Measurements from ENCODE around the gene CLASP1.
"Not testable (repeated sequence)": the region's sequence is repeated elsewhere in the genome, so short reads cannot be mapped to it uniquely, and the experiment has no call there.

The CLASP1 gene

DNA sequence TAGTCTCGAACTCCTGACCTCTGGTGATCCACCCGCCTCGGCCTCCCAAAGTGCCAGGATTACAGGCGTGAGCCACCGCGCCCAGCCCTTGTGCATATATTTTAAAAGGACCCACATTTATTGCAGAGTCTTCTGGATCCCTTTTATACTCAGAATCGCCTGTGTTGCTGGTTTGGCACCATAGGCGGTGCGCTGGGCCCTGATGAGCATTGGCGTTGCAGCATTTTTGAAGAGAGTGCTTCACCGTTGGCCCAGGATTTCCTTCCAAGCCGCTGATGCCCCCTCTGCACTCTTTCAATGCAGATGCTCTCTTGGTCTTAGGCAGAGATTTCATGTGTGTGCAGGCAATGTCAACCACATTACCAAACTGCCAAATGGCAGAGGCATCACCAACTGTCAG lies 350.8 kb downstream of the CLASP1 start:
- DNase-seq: no peak

DNA sequence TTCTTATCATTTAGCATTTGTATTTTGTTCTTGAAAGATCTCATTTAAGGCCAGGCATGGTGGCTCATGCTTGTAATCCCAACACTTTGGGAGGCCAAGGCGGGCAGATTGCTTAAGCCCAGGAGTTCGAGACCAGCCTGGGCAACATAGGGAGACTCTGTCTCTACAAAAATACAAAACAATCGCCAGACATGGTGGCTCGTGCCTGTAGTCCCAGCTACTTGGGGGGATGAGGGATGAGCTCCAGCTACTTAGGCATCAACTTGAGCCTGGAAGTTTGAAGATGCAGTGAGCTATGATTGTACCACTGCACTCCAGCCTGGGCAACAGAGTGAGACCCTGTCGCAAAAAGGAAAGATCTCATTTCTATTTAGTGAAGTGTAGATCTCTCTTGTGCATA lies 351.4 kb downstream of the CLASP1 start:
- DNase-seq: not testable (repeated sequence)

DNA sequence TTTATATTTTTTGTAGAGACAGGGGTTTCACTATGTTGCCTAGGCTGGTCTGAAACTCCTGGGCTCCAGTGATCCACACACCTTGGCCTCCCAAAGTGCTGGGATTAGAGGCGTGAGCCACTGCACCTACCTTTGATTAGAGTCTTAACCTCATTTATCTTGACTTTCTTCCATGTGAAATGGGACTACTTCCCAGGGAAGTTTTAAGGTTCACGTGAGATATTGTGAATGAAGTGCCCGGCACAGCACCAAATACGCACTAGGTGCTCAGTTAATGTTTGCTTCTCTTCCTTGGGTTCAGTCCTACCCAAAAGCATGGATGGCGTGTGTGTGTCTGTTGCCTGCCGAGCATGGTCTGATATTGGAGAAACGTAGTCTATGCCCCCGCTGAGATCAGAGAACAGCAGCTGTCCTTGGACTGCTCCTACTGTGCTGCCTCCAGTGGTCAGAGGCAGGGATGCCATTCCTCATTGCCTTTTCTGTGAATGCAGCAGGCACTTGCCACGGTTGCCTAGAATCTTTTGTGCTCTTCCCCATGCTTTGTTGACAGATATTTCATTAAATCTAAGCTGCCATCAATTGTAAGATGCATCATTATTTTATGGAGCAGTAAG lies 351.9 kb downstream of the CLASP1 start:
- no peak for DNase-seq

DNA sequence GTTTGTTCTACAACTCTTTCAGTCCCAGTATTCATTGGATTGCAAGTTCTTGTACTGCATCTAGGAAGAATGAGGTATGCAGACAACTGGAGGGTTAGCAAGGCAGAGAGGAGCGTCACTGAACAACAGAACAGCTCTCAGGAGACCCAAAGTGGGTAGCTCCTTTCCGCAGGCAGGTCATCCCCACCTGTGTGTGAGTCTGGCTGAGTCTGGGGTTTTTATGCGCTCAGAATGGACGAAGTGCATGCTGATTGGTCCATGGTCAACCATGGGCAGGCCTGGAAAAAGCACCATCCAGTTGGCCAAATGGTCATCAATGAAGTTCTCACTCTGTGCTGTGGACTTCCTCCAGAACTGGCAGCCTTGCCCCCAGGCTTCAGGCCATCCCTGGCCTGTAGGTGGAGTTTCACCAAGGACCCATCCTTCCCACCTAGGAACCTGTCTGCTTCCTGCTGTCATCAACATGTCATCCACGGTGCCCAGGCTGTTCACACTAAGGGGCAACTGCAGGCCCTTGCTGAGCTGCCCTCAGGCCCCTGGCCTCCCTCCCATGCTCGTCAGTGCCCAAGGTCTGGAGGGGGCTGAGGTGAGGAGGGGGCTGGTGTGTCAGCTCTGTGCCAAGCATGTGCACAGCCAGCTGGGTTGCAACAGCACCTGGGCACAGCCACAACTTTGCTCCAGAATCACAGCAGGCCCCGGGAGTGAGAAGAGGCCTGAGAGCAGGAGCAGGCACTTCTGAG lies 353.2 kb downstream of the CLASP1 start:
- DNase-seq: no peak

DNA sequence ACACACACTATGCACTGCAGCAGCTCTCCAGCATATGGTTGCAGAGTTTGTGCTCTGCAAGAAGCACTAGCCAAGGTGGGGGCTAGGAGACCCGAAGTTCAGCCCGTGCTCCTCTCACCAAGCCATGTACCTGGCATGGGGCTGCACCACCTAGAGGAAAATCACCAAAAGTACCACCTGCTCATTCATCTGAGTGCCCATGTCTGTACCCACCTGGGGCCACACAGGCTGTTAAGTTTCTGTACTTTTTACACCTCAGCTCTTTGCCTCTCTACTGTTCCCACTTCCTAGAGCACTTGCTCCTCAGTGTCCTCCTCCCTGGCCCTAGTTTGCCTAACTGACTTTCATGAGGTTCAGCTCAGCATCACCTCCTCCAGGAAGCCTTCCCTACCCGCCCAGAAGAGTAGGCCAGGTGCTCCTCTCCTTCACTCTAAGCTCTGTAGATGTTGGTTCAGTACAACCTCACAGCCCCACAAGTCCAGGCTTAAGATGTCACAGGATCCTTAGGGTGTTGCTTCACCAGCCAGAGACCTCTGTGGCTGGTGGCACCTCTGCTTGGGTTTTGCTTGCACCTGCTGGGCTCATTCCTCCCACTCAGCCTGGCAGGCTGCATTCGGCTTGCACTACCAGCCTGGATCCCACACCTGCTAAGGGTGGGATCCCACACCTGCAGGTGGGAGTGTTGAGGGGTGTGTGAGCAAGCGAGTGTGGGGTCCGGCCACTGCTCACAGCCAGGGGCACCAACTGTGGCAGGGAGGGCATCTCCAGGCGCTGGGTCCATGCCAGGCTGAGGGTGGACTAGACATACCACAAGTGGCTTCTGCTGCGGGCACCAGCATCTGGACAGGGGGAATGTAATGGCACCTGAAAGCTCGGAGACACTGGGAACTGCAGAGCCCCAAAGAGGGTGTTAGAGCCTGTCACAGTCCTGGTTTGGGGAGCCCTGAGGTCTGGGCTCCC lies 354.1 kb downstream of the CLASP1 start:
- no peak for DNase-seq

DNA sequence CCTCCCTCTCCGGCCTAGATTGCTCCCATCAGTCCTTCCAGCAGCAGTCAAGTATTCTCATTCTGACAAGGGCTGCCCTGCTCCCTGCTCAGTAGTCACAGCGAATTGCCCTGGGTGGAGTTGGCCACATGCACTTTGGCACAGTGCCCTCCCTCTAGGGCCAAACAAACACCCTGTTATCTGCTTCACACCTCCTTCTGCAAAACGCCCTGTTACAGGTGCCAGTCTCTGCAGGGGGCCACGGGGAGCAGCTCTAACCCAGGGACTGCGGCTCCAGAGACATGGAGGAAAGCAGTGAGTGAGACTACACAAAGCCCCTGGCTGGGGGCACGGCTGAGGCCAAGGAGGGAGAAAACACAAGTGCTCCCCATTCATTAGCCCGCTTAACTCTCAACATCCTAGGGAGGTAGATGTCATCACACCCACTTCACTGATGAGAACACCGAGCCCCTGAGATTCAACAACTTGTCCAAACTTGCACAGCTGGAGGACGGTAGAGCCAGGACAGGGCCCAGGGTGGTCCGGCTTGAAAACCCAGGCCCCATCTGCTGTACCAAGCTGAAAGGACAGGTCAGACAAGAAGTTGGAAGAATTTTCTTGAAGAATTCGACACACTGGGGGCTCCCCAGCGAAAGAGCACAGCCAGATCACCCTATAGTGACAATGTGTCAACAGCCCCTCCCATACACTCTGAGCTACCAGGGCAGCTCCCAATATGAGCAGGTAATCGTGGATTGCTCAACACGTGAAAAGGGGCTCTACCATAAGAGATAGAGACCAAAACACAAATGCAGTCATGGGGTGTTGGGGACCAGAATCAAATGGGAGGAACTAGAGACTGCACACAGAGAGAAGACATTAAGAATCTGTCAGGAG lies 355.6 kb downstream of the CLASP1 start:
- no peak for DNase-seq

DNA sequence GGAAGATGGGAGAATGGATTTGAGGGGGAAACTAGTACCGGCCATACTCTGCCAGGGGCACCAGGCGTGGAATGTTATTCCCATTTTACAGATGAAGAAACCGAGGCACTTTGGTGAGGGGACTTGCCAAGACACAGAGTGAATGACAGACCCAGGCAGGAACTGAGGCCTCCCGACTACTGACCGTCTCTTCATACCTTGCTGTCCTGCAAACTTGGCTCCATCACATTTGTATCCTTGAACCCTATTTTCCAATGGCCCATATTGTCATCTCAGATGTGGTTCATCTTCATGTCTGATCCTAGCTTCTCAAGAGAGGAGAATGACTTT lies 358.0 kb downstream of the CLASP1 start:
- DNase-seq: no peak

DNA sequence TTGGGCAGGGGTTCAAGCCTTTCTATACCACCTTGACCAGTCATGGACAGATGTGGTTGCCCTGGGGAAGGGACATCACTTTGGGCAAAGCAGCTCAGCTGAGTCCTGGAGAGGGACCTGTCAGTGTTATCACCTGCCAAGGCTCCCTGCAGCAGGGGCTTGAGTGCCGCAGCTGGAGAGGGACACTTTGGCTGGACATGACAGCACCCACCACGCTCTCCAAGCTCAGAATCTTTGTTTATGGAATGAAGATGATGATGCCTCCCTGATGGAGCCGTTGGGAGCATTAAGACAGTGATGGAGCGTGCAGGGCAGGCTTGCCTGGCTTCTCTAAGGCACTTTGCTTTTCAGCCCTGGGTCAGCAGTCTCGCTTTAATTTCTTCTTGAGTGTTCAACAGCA lies 360.0 kb downstream of the CLASP1 start:
- no peak for DNase-seq

DNA sequence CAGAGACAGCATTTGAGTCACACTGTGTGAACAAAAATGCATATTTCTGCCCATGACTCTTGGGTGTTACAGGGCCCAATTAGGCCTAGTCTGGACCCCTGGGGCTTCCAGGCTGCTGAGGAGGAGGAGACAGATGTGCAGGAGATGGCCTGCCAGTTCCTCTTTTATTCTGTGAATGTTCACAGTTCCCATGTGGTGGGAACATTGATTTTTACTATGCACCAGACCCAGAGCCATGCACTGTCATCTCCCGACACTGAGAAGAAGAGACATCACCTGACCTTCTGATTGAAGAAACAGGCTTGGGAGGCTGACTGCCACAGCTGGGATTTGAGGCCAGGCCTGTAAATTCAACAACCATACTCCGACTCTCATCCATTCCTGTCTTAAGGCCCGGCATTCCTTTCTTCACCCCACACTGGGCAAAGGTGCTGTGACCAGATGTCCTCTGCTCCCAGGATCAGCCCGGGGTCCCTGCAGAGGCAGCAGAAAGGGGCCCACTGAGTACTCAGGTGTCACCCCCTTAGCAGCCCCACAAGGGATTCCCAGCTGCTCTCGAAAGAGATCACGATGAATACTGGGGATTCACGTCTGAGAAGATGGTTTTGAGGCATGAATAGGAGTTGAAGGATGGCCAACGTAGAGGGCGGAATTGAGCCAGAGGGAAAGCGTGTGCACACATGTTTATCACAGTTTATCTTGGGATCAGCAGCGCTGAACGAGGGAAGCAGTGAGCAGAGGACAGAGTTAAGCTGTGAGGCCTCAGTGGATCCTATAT lies 360.6 kb downstream of the CLASP1 start:
- DNase-seq: no peak

DNA sequence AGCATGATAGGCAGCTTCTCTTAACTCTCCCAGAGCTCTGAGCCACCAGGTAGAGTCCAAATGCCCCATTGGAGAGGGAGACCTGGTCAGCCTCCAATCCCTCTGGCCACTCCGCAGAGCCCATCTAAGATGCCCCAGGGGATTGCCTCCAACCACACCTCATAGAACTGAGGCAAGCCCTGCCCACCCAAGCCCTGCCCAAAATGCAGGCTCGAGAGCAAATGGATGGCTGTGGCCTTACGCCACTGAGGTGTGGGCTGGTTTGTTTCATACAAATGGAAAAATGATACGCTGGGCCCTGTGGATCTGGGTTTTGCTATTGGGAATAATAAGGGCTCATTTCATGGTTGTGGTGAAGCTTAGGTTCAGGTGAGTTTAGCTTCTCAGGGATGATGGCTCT lies 361.3 kb downstream of the CLASP1 start:
- no peak for DNase-seq

Data from NCI-H226 (cell line).